GM13977 (cell line): ENCODE measurements around the gene TOMM6.

Source experiments
- DNase-seq: peaks from one replicate; pipeline ENCODE4 v3.0.0; 2012; ENCODE audit warnings: low spot score
- CTCF ChIP-seq: IDR thresholded peaks from 2 replicates; pipeline ENCODE4 v1.5.1; 2012; ENCODE audit warnings: mild to moderate bottlenecking, control low read depth; ENCODE audit not compliant: insufficient read depth; ENCODE audit errors: extremely low read depth, missing control alignments
- in situ Hi-C: fragments of 300-500 bp; cut with MboI; formaldehyde crosslinking; loops from one replicate; pipeline ENCODE4 v1.12.0; 2022; ENCODE audit warnings: low sequenced_read_pairs, low pct_unique_long_range_greater_than_20kb, mixed read lengths, inconsistent platforms; ENCODE audit not compliant: unreplicated experiment

Gene TOMM6

DNA sequence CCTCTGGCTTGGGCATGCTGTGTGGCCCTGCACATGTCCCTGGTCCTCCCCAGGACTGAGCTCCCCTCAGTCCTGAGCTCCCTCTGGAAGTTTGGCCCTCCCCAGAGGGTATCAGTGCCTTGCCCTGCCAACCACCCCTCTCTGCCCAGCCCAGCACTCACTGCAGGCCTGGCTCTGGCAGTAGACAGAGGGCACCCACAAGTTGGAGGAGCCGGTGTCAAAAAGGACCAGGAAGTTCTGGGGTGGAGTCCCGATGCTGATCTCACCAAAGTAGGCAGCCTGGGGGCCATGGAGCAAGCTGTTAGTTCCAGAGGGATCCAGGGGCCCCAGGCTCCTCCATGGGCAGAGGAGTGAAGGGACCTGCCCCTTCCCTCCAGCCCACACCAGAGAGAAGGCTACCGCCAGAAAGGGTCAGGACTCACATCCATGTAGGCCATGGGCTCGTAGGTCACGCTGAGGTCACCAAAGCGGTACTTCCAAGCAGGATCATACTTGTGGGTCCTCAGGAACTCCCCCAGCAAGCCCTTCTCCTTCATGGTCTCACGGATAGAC is 43.2 kb upstream of the TOMM6 start:
- no peak for DNase-seq
- TF ChIP-seq CTCF = no peak
- in situ Hi-C loops = no loop called here

GRCh38 chr6:41746107-41746506 is 41.4 kb upstream of the TOMM6 start:
- no peak for DNase-seq
- no peak for TF ChIP-seq CTCF
- in situ Hi-C loops = no loop called here

DNA sequence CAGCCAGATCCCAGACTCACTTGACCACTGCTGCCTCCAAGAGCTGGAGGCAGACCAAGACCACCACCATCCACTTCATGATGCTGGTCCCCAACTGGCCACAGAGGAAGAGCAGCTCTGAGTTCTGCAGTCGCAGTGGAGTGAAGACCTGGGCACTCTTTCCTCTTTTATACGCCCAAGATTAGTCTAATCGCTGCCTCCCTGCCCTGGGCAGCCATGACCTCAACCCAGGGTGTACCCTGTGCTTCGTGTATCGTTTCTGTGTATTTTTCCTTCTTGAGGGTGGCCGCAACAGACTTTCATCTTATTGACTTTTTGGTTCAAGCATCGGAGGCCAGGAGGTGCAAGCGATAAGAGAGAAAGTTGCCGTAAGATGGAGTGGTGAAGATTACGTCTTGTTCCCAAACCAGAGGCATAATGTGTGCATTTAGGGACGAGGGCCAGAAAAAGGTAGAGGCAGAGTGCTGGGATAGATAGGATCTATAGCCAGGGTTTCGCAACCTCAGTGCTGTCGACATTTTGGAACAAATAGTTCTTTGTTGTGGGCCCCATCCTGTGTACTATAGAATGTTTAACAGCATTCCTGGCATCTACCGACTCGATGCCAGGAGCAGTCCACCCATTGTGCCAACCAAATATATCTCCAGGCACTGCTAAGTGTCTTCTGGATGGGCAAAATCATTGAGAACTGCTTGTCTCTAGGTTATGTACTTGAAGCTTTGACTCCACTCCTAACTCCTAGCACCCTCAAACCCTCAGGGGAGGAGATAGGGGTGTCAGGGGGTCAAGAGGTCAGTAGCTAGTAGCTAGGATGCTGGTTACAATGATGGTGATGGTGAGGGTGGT is 40.0 kb upstream of the TOMM6 start, which contains the start of gene PGC:
TSS of gene PGC (minus strand) at position 142 of the 846 bp plus-strand sequence. CDS start at position 79, 63 bp downstream.
- in situ Hi-C loops = no loop called here
- DNase-seq = no peak
- no peak for TF ChIP-seq CTCF

- in situ Hi-C loops = no loop called here
- TF ChIP-seq CTCF = no peak
Observed at GRCh38 chr6:41748102-41748477, 39.4 kb upstream of the TOMM6 start.

GRCh38 chr6:41748542-41748941 is 39.0 kb upstream of the TOMM6 start:
- no peak for TF ChIP-seq CTCF
- no peak for DNase-seq

More at GRCh38 chr6:41748102-41748477, 39.4 kb upstream of the TOMM6 start:
- DNase-seq = no peak

DNA sequence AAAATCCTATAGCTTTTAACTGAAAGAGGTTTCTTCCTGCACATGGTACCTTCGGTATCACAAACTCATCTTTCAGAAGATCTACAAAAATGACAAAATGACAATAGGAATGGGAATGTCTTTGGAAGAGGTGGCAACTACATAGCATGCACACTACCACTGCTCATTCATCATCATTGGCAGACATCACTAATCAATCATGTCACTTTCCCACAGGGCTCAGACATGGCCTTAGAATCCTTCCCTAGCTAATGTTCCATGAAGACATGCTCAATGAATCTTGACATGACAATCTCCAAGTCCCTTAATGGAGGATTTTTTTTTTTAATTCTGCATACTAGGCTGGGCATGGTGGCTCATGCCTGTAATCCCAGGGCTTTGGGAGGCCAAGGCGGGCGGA is 37.1 kb upstream of the TOMM6 start:
- no peak for TF ChIP-seq CTCF
- DNase-seq = no peak
- in situ Hi-C loops = no loop called here

More at GRCh38 chr6:41748542-41748941, 39.0 kb upstream of the TOMM6 start:
- in situ Hi-C loops = no loop called here
